ENCODE results near the gene SBF1. TPM values are rescaled to one million over a fixed set of nuclear protein-coding genes. Genes with fewer than 3 reads are reported as not detected.

Gene SBF1
- polyA plus RNA-seq, 1 of the 3 experiments (the other 2 are of a cell fraction) = 29.1 TPM

DNA sequence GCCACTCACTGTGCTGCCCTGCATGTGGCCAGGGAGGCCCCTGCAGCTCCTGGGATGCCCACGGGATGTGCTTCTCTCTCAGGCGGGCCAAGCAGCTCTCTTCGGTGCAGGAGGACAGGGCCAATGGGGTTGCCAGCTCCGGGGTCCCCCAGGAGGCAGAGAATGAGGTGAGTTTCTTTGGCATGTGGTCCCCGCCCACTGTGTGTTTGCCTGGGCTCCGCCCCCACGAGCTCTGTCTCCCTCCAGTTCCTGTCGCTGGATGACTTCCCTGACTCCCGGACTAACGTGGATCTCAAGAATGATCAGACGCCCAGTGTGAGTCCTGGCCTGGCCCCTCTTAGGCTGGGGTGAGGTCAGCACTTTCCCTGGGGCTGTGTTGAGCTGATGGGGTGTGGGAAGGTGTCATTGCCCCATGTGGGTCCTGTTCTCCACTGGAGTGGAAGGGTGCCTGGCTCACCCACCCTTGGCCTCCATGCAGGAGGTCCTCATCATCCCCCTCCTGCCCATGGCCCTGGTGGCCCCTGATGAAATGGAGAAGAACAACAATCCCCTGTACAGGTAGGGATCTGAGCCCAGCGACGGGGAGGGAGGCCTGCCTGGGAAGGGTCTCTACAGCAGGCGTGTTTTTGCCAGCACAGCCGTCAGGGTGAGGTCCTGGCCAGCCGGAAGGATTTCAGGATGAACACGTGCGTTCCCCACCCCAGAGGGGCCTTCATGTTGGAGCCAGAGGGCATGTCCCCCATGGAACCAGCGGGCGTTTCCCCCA is 42.8 kb upstream of the SBF1 start:
- Histone ChIP-seq H3K4me2 (no peak overlapping the region), H2AFZ (ENCODE audit: low read depth) (no peak overlapping the region), H3K4me3 (ENCODE audit: low read depth in 2 of 2, low read length in 1 of 2) (no peak overlapping the region), H3K9ac (no peak overlapping the region), H3K36me3 (replicated peaks in 1 of 2; ENCODE audit: control insufficient read depth in 1 of 2, insufficient read depth in 2 of 2, low read length in 1 of 2) (peaks cover 7 to 41% of the 10 kb centered on the region in 2 experiments), H3K27me3 (ENCODE audit: insufficient read depth) (no peaks in the 10 kb centered on the region), H3K79me2 (ENCODE audit: insufficient read depth) (peaks cover 44% of the 10 kb centered on the region), H3K27ac (ENCODE audit: low read depth in 2 of 2, low read length in 1 of 2) (no peak overlapping the region), H3K9me2 (no peaks in the 10 kb centered on the region), H4K20me1 (ENCODE audit: insufficient read depth) (0 out of 2 replicates have a peak, but pooled peaks cover 2% of the 10 kb centered on the region), H3K4me1 (ENCODE audit: control insufficient read depth in 1 of 2, insufficient read depth in 2 of 2, low read depth in 1 of 2, low read length in 1 of 2) (no peaks in the 10 kb centered on the region), H3K9me3 (no peaks in the 10 kb centered on the region), H3F3A (replicated peaks; ENCODE audit: insufficient read depth) (no peaks in the 10 kb centered on the region)
- ChIA-PET CTCF (interaction anchor here (1.1 to 3.4 kb wide), 2 partner anchors 8 to 60 kb away, joined by 3 to 18 read pairs; partner anchors contain the start of genes CPT1B and SCO2), POLR2A (no interaction called here)
- DNase-seq = peak; percentile 14
- TF ChIP-seq YY1 (IDR thresholded peaks at IDR 0.05; ENCODE audit: low read depth) (no peak), EP300 (IDR thresholded peaks at IDR 0.05; ENCODE audit: borderline replicate concordance in 1 of 2, low read depth in 1 of 2, low read length in 1 of 2) (no peak), TAF1 (IDR thresholded peaks at IDR 0.05; ENCODE audit: borderline replicate concordance, low read depth, low read length) (no peak), CHD2 (IDR thresholded peaks at IDR 0.05; ENCODE audit: low read length, partially characterized antibody) (no peak), RAD21 (IDR thresholded peaks at IDR 0.05; ENCODE audit: low read length) (no peak), SIN3A (IDR thresholded peaks at IDR 0.05; ENCODE audit: borderline replicate concordance, low read depth, low read length) (no peak), EZH2phosphoT487 (IDR thresholded peaks at IDR 0.05; ENCODE audit: borderline replicate concordance, low read depth) (no peak), SMC3 (IDR thresholded peaks at IDR 0.05; ENCODE audit: low read depth, low read length) (no peak), MEF2A (IDR thresholded peaks at IDR 0.05; ENCODE audit: borderline replicate concordance, low read depth) (no peak), RFX5 (IDR thresholded peaks at IDR 0.05; ENCODE audit: low read length) (no peak), POLR2AphosphoS5 (IDR thresholded peaks at IDR 0.05; ENCODE audit: low read depth, low read length) (no peak), FOXJ3 (CRISPR knock-in tag; IDR thresholded peaks at IDR 0.05) (no peak), GATA2 (CRISPR knock-in tag; IDR thresholded peaks at IDR 0.05) (no peak), FOSL2 (IDR thresholded peaks at IDR 0.05; ENCODE audit: borderline replicate concordance, low read depth) (no peak)
- TF ChIP-seq, protein P1, sequence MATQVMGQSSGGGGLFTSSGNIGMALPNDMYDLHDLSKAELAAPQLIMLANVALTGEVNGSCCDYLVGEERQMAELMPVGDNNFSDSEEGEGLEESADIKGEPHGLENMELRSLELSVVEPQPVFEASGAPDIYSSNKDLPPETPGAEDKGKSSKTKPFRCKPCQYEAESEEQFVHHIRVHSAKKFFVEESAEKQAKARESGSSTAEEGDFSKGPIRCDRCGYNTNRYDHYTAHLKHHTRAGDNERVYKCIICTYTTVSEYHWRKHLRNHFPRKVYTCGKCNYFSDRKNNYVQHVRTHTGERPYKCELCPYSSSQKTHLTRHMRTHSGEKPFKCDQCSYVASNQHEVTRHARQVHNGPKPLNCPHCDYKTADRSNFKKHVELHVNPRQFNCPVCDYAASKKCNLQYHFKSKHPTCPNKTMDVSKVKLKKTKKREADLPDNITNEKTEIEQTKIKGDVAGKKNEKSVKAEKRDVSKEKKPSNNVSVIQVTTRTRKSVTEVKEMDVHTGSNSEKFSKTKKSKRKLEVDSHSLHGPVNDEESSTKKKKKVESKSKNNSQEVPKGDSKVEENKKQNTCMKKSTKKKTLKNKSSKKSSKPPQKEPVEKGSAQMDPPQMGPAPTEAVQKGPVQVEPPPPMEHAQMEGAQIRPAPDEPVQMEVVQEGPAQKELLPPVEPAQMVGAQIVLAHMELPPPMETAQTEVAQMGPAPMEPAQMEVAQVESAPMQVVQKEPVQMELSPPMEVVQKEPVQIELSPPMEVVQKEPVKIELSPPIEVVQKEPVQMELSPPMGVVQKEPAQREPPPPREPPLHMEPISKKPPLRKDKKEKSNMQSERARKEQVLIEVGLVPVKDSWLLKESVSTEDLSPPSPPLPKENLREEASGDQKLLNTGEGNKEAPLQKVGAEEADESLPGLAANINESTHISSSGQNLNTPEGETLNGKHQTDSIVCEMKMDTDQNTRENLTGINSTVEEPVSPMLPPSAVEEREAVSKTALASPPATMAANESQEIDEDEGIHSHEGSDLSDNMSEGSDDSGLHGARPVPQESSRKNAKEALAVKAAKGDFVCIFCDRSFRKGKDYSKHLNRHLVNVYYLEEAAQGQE (IDR thresholded peaks at IDR 0.05; ENCODE audit: low read depth, low read length) = no peak
- TF ChIP-seq, protein P2, sequence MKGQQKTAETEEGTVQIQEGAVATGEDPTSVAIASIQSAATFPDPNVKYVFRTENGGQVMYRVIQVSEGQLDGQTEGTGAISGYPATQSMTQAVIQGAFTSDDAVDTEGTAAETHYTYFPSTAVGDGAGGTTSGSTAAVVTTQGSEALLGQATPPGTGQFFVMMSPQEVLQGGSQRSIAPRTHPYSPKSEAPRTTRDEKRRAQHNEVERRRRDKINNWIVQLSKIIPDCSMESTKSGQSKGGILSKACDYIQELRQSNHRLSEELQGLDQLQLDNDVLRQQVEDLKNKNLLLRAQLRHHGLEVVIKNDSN (IDR thresholded peaks at IDR 0.05; ENCODE audit: borderline replicate concordance, low read depth) = no peak
- TF ChIP-seq, protein P3, sequence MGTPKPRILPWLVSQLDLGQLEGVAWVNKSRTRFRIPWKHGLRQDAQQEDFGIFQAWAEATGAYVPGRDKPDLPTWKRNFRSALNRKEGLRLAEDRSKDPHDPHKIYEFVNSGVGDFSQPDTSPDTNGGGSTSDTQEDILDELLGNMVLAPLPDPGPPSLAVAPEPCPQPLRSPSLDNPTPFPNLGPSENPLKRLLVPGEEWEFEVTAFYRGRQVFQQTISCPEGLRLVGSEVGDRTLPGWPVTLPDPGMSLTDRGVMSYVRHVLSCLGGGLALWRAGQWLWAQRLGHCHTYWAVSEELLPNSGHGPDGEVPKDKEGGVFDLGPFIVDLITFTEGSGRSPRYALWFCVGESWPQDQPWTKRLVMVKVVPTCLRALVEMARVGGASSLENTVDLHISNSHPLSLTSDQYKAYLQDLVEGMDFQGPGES (IDR thresholded peaks at IDR 0.05; ENCODE audit: low read depth, low read length) = no peak
- TF ChIP-seq, protein P4, sequence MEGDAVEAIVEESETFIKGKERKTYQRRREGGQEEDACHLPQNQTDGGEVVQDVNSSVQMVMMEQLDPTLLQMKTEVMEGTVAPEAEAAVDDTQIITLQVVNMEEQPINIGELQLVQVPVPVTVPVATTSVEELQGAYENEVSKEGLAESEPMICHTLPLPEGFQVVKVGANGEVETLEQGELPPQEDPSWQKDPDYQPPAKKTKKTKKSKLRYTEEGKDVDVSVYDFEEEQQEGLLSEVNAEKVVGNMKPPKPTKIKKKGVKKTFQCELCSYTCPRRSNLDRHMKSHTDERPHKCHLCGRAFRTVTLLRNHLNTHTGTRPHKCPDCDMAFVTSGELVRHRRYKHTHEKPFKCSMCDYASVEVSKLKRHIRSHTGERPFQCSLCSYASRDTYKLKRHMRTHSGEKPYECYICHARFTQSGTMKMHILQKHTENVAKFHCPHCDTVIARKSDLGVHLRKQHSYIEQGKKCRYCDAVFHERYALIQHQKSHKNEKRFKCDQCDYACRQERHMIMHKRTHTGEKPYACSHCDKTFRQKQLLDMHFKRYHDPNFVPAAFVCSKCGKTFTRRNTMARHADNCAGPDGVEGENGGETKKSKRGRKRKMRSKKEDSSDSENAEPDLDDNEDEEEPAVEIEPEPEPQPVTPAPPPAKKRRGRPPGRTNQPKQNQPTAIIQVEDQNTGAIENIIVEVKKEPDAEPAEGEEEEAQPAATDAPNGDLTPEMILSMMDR (IDR thresholded peaks at IDR 0.05) = no peak
- 90% methylated on average over 18 of the region's 20 CpGs for WGBS (ENCODE audit: low lambda C conversion rate)

Measured in SK-N-SH (cell line).